Gastrocnemius medialis (tissue), 4 donors: ENCODE data around the gene CDH5. TPM values are rescaled to one million over a fixed set of nuclear protein-coding genes. Genes with fewer than 3 reads are reported as not detected.

ENCODE experiments used
- ATAC-seq, 2 donors: fragments of 150-250 bp; one replicate each; pipeline ENCODE4 v1.9.1; 2016
- DNase-seq, 2 donors: peaks; one replicate each; pipeline ENCODE4 v3.0.0-alpha.2; 2019
- H3K27ac ChIP-seq, 4 donors: fragments of 200-600 bp; sonication (generic); 1 replicate in 1 of 4; 2 replicates in 3 of 4; pipeline ENCODE4 v1.5.1; 2016 to 2018; ENCODE audit warnings: mild to moderate bottlenecking in 2 of 4, moderate library complexity in 1 of 4
- H3K27me3 ChIP-seq, 3 donors: fragments of 200-600 bp; sonication (generic) in 2 of 3; 1 replicate in 1 of 3; 2 replicates in 2 of 3; pipeline versions ENCODE4 v1.5.1 to v1.6.0; 2016 to 2019; ENCODE audit warnings: mild to moderate bottlenecking in 1 of 3, moderate library complexity in 1 of 3
- H3K36me3 ChIP-seq, 2 donors: fragments of 200-600 bp; sonication (generic) in 1 of 2; one replicate each; pipeline ENCODE4 v1.5.1; 2017 to 2018
- H3K4me1 ChIP-seq, 2 donors: fragments of 200-600 bp; sonication (generic) in 1 of 2; one replicate each; pipeline ENCODE4 v1.5.1; 2016 to 2017; ENCODE audit warnings: mild to moderate bottlenecking in 2 of 2
- H3K4me3 ChIP-seq, 4 donors: fragments of 200-600 bp; sonication (generic) in 3 of 4; 1 replicate in 1 of 4; 2 replicates in 3 of 4; pipeline ENCODE4 v1.5.1; 2016 to 2019; ENCODE audit warnings: mild to moderate bottlenecking in 2 of 4
- H3K9me3 ChIP-seq, 3 donors: fragments of 200-600 bp; sonication (generic) in 2 of 3; 1 replicate in 1 of 3; 2 replicates in 2 of 3; pipeline ENCODE4 v1.5.1; 2016 to 2019
- CTCF ChIP-seq, 5 experiments: fragments of 450-650 bp in 3 of 5; fragments of 200-600 bp in 2 of 5; sonication (generic) in 2 of 5; IDR thresholded peaks in 4 of 5; conservative IDR thresholded peaks in 1 of 5; 1 replicate in 4 of 5; 2 replicates in 1 of 5; pipeline ENCODE4 v1.5.1; 2016 to 2019; ENCODE audit warnings: antibody characterized with exemption in 5 of 5, mild to moderate bottlenecking in 3 of 5, moderate library complexity in 3 of 5
- POLR2A ChIP-seq, 2 donors: fragments of 450-650 bp; IDR thresholded peaks; one replicate each; pipeline ENCODE4 v1.6.1; 2017; ENCODE audit warnings: antibody characterized with exemption in 2 of 2, mild to moderate bottlenecking in 2 of 2, moderate library complexity in 2 of 2
- in situ Hi-C, 4 donors: fragments of 200-750 bp; cut with MboI; loops; one replicate each; pipeline versions ENCODE4 v1.15.0 to v1.8.0; 2017; ENCODE audit warnings: low sequenced_read_pairs in 4 of 4
- intact Hi-C: fragments of 100-400 bp; cut with DNase I; formaldehyde crosslinking; loops from one replicate; pipeline ENCODE4 v1.15.1; 2023; ENCODE audit warnings: low total_unique reads
- total RNA-seq, 4 donors: library from RNA; depleted of rRNA; stranded (reverse); fragments of >200 nt; gene quantifications; one replicate each; pipeline versions ENCODE4 v1.1.0 to v1.2.3, GENCODE V29; 2016

Gene CDH5
- total RNA-seq, 4 donors from 2014 or later = 24.3 to 37.4 (median 31.7) TPM

- DNase-seq (no peak), ATAC-seq (no peak)
- TF ChIP-seq CTCF (IDR thresholded peaks at IDR 0.05 in 4 of 5, conservative IDR thresholded peaks at IDR 0.05 in 1 of 5) (no peak), POLR2A (IDR thresholded peaks at IDR 0.05) (no peak)
- H3K27ac ChIP-seq = no peak overlapping the region
- peaks cover 0 to 5% (median 0%) of the 10 kb centered on the region in 3 donors for H3K27me3 ChIP-seq
- H3K4me1 ChIP-seq = no peaks in the 10 kb centered on the region
- in situ Hi-C loops = no loop called here
- H3K9me3 ChIP-seq = no peaks in the 10 kb centered on the region
- no peaks in the 10 kb centered on the region for H3K36me3 ChIP-seq
- H3K4me3 ChIP-seq = no peak overlapping the region
- intact Hi-C loops = no loop called here
Measured at GRCh38 chr16:66332634-66333610, 33.6 kb upstream of the CDH5 start.

DNA sequence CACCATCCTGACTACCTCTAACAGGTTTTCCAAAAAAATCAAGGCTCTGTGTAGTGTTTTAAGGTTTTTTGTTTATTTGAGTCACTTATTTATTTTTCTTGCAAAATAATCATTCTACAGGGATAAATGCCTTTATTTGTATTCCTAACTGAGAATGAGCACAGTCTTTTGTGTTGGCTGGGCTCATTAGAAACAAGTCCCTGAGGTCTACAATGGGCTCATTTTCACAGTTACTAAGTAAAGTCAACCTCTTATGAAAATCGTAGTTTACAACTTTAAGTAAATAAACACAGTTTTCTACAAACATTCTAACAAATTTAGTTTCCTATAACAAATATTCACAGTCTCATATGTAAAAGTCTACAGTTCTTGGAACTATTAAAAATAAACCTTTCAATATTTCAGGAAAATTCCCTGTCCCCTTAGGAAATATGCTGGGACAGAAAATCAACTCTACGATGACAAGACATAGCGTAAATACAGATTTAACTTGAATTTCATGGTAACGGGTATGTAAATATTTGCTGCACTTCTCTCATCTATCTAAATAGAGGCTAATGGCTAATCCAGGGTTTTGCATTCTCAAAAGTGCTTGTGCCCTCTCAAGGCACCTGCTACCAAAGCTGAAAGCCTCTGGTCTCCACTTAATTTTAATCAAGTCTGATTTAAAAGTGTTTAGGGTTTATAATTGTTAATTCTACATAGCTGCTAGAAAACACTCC lies 31.5 kb upstream of the CDH5 start:
- Histone ChIP-seq H3K27me3 (peaks cover 0 to 5% (median 0%) of the 10 kb centered on the region in 3 donors), H3K27ac (no peak overlapping the region), H3K36me3 (no peaks in the 10 kb centered on the region), H3K4me3 (no peak overlapping the region), H3K4me1 (no peaks in the 10 kb centered on the region), H3K9me3 (no peaks in the 10 kb centered on the region)
- DNase-seq = no peak
- intact Hi-C loops (no loop called here), in situ Hi-C loops (no loop called here)
- no peak for ATAC-seq
- no peak for TF ChIP-seq POLR2A (IDR thresholded peaks at IDR 0.05)
- TF ChIP-seq CTCF (IDR thresholded peaks at IDR 0.05 in 4 of 5, conservative IDR thresholded peaks at IDR 0.05 in 1 of 5) = no peak

DNA sequence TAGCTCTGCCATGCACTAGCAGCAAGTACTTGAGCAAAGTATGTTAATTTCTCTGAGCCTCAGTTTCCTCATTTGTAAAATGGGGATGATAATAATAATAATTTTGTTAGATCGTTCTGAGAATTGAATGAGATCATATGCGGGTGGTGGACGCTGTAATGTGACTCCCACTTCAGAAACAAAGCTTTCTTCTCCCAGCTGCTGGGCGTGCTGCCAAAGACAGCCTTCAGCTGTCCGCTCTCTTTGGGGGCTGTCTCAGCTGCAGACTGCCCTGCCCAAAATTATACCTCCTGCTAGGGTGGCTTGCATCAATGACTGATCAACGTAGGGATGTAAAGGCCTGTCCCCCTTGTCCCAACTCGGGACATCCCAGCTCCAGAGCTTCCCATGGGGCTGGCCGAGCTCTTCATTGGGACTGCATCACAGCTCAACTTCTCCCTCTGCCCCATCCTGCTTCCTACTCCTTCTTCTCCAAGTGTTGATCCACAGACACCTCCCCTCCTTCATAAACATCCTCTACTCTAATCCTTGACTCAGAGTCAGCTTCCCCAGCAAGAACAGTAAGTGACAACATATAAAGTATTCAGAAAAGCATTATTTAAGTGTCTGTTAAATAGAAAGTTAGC lies 30.7 kb upstream of the CDH5 start:
- in situ Hi-C loops (no loop called here), intact Hi-C loops (no loop called here)
- no peak overlapping the region for H3K4me3 ChIP-seq
- no peaks in the 10 kb centered on the region for H3K9me3 ChIP-seq
- no peak overlapping the region for H3K27ac ChIP-seq
- no peaks in the 10 kb centered on the region for H3K36me3 ChIP-seq
- DNase-seq (no peak), ATAC-seq (no peak)
- no peaks in the 10 kb centered on the region for H3K4me1 ChIP-seq
- TF ChIP-seq POLR2A (IDR thresholded peaks at IDR 0.05) (no peak), CTCF (IDR thresholded peaks at IDR 0.05 in 4 of 5, conservative IDR thresholded peaks at IDR 0.05 in 1 of 5) (no peak)
- peaks cover 0 to 5% (median 0%) of the 10 kb centered on the region in 3 donors for H3K27me3 ChIP-seq

DNA sequence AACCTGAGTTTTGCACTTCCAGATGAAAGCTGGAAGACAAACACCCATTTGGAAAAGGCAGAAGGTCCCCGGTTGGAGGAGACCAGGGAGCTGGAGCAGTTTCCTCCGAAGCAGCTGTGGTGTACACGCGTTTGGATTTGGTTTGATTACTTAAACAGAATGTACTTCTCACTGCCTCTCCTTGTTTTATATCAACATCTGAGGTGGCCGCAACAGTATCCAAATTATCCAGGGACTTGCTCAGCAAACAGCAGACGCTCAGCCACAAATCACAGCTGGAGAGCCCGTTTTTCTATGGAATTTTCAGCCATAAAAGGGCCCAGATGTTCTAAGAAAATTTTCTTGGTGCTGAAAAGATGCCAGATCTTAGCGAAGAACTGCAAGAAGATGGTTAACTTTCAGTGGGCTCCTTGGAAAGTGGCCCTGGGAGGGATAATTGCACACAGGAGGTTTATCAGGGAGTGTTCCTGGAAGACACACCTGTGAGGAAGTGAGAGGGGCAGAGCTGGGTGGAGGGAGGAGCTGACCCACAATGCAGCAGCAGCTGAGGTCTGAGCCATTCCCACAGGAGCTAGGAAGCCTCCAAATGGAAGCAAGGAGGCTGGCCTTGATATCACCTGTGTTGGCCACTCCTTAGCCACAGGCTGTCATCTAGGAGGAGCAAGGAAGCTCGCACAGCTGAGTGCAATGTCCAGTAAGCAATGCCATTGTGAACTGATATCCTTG lies 28.9 kb upstream of the CDH5 start:
- in situ Hi-C loops (no loop called here), intact Hi-C loops (no loop called here)
- H3K27ac ChIP-seq = no peak overlapping the region
- no peak for TF ChIP-seq POLR2A (IDR thresholded peaks at IDR 0.05)
- no peak for TF ChIP-seq CTCF (IDR thresholded peaks at IDR 0.05 in 4 of 5, conservative IDR thresholded peaks at IDR 0.05 in 1 of 5)
- no peak for DNase-seq
- H3K36me3 ChIP-seq = no peaks in the 10 kb centered on the region
- H3K27me3 ChIP-seq = peaks cover 0 to 5% (median 0%) of the 10 kb centered on the region in 3 donors
- no peaks in the 10 kb centered on the region for H3K4me1 ChIP-seq
- no peak overlapping the region for H3K4me3 ChIP-seq
- no peaks in the 10 kb centered on the region for H3K9me3 ChIP-seq
- no peak for ATAC-seq
